ENCODE measurements around the gene CCDC182.

The CCDC182 gene

GRCh38 chr17:57756951-57757350 lies 11.9 kb upstream of the CCDC182 start:
- no peak for DNase-seq

- DNase-seq, result no peak
Measured at GRCh38 chr17:57755480-57756070, 10.5 kb upstream of the CCDC182 start.

- no peak for DNase-seq
Measured at GRCh38 chr17:57752031-57752905, 7.2 kb upstream of the CCDC182 start.

- DNase-seq, result no peak
Measured at GRCh38 chr17:57751348-57751971, 6.4 kb upstream of the CCDC182 start.

GRCh38 chr17:57750895-57751294 lies 5.8 kb upstream of the CCDC182 start:
- DNase-seq, result no peak

- DNase-seq, result no peak
Measured at GRCh38 chr17:57750109-57750871, 5.2 kb upstream of the CCDC182 start.

GRCh38 chr17:57749701-57750100 lies 4.6 kb upstream of the CCDC182 start:
- DNase-seq, result no peak

- DNase-seq, result peak; percentile 58
Measured at GRCh38 chr17:57747221-57748017, 2.3 kb upstream of the CCDC182 start.

- DNase-seq, result no peak
Measured at GRCh38 chr17:57746221-57746620, 1.1 kb upstream of the CCDC182 start.

GRCh38 chr17:57744195-57745170 lies 616 bp downstream of the CCDC182 start:
- no peak for DNase-seq

- no peak for DNase-seq
Measured at GRCh38 chr17:57740235-57740528, 4.9 kb downstream of the CCDC182 start.

GRCh38 chr17:57739402-57740234 lies 5.5 kb downstream of the CCDC182 start:
- no peak for DNase-seq

- no peak for DNase-seq
Measured at GRCh38 chr17:57737450-57737849, 7.6 kb downstream of the CCDC182 start.

- DNase-seq, result no peak
Measured at GRCh38 chr17:57735707-57736106, 9.4 kb downstream of the CCDC182 start.

- DNase-seq, result no peak
Measured at GRCh38 chr17:57735230-57735629, 9.9 kb downstream of the CCDC182 start.

GRCh38 chr17:57733085-57733484 lies 12.0 kb downstream of the CCDC182 start:
- DNase-seq, result no peak

- no peak for DNase-seq
Measured at GRCh38 chr17:57732062-57732461, 13.0 kb downstream of the CCDC182 start.

- DNase-seq, result no peak
Measured at GRCh38 chr17:57730026-57730701, 14.9 kb downstream of the CCDC182 start.

- no peak for DNase-seq
Measured at GRCh38 chr17:57727630-57728175, 17.4 kb downstream of the CCDC182 start.
